Colonic mucosa (tissue), 4 donors: Measurements from ENCODE around the gene DLGAP4. TPM values are rescaled to one million over a fixed set of nuclear protein-coding genes. Genes with fewer than 3 reads are reported as not detected.
A peak's percentile ranks its signal among the peaks of the same experiment; 100 is the strongest.
"Not testable (repeated sequence)": the region's sequence is repeated elsewhere in the genome, so short reads cannot be mapped to it uniquely, and the experiment has no call there.

Experiments used
- DNase-seq: peaks from one replicate; pipeline ENCODE4 v3.0.0-alpha.2; 2020
- H3K27ac ChIP-seq: fragments of 200-600 bp; one replicate; pipeline ENCODE4 v1.8.0; 2021
- H3K27me3 ChIP-seq: fragments of 200-600 bp; one replicate; pipeline ENCODE4 v1.8.0; 2021
- H3K36me3 ChIP-seq: fragments of 200-600 bp; one replicate; pipeline ENCODE4 v1.8.0; 2021
- H3K4me1 ChIP-seq: fragments of 200-600 bp; one replicate; pipeline ENCODE4 v1.8.0; 2021; ENCODE audit warnings: mild to moderate bottlenecking
- H3K4me3 ChIP-seq: fragments of 200-600 bp; one replicate; pipeline ENCODE4 v1.8.0; 2021
- H3K9ac ChIP-seq, 2 donors: one replicate each; pipeline ENCODE4 v1.7.0; 2013; ENCODE audit warnings: control low read depth in 2 of 2, low read depth in 2 of 2, low read length in 2 of 2
- H3K9me3 ChIP-seq: fragments of 200-600 bp; one replicate; pipeline ENCODE4 v1.8.0; 2021
- intact Hi-C: fragments of 100-400 bp; cut with DNase I; formaldehyde crosslinking; loops from one replicate; pipeline ENCODE4 v1.14.1; 2022
- total RNA-seq, 2 donors: library from RNA; stranded (reverse); fragmentation: NEBNext Ultra II Directional in 1 of 2; extraction: Animal tissue kit (Norgen Biotek cat#: 25700) in 1 of 2; gene quantifications; one replicate each; pipeline ENCODE4 v1.2.1, GENCODE V29; 2021
- TF ChIP-seq, protein P1 (sequence below): fragments of 200-600 bp; IDR thresholded peaks from one replicate; pipeline ENCODE4 v1.8.0; 2022; ENCODE audit warnings: antibody characterized with exemption, mild to moderate bottlenecking
- donor health status: healthy.
- donor health status: DM: no; HTN: no; CAD: no.
- donor health status: DM: no; HTN: no; CAD: no.

The DLGAP4 gene
- total RNA-seq, 2 donors from 2014 or later, result 43.1 to 48.6 TPM

DNA sequence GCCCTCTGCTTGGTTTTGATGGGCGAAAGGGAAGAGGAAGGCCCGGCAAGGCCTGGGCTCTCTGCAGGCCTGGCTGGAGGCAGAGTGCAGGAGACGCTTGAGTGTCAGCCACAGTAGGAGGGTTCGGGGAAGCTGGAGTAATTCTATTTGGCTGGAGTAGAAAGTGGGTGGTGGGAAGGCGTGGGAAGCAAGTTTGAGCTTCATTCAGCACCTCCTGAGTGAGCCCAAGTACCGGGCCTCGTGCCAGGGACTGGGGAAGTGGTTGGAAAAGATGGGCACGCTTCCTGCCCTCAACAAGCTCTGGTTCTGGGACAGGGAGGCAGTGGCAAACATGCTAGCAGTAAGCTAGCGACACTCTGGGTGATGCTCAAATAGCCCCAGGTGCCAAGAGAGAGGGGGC lies 72.5 kb downstream of the DLGAP4 start:
- no peak for DNase-seq
- Histone ChIP-seq H3K4me3 (no peak overlapping the region), H3K27ac (no peak overlapping the region), H3K36me3 (no peaks in the 10 kb centered on the region), H3K9me3 (no peaks in the 10 kb centered on the region), H3K27me3 (no peaks in the 10 kb centered on the region), H3K4me1 (no peaks in the 10 kb centered on the region), H3K9ac (no peak overlapping the region)
- TF ChIP-seq, protein P1, sequence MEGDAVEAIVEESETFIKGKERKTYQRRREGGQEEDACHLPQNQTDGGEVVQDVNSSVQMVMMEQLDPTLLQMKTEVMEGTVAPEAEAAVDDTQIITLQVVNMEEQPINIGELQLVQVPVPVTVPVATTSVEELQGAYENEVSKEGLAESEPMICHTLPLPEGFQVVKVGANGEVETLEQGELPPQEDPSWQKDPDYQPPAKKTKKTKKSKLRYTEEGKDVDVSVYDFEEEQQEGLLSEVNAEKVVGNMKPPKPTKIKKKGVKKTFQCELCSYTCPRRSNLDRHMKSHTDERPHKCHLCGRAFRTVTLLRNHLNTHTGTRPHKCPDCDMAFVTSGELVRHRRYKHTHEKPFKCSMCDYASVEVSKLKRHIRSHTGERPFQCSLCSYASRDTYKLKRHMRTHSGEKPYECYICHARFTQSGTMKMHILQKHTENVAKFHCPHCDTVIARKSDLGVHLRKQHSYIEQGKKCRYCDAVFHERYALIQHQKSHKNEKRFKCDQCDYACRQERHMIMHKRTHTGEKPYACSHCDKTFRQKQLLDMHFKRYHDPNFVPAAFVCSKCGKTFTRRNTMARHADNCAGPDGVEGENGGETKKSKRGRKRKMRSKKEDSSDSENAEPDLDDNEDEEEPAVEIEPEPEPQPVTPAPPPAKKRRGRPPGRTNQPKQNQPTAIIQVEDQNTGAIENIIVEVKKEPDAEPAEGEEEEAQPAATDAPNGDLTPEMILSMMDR, result no peak
- intact Hi-C loops, result no loop called here

DNA sequence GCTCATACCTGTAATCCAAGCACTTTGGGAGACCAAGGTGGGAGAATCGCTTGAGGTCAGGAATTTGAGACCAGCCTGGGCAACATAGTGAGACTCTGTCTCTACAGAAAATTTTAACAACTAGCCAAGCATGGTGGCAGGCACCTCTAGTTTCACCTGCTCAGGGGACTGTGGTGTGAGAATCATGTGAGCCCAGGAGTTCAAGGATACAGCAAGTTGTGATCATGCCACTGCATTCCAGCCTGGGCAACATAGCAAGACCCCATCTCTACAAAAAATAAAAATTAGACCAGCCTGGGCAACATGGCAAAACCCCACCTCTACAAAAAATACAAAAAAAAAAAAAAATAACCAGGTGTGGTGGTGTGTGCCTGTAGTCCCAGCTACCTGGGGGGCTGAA lies 73.8 kb downstream of the DLGAP4 start:
- H3K27me3 ChIP-seq, H3K4me1 ChIP-seq, H3K9me3 ChIP-seq, H3K9ac ChIP-seq, DNase-seq, H3K36me3 ChIP-seq, intact Hi-C loops, H3K27ac ChIP-seq, H3K4me3 ChIP-seq: not testable (repeated sequence)

DNA sequence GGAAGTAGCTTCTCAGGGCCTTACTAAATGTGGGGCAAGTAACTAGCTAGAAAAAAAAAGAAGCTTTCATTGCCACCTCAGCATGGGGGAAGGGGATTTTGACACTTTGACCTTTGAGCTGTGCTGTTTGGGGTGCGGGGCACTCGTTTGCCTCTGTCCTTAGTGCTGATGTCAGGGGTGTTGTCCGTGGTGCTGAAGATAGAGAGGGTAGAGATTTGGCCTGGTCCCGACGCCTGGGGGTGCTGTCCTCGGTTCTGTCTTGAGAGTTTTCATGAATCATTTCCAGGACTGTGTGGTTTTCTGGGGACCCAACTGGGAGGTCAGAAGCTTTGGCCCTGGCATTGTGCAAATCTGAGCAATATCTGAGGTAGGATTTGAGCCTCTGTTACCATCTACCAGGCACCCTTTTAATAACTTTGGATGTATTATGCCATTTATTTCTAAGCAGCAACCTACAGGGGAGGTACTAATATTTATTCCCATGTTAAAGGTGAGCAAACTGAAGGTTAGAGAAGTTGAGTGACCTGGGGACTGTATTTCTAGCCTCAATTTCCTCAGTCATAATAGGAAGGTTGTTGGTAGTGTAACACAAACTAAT lies 78.0 kb downstream of the DLGAP4 start:
- H3K4me1 ChIP-seq, result no peaks in the 10 kb centered on the region
- no peak overlapping the region for H3K27ac ChIP-seq
- TF ChIP-seq, protein P1, result no peak
- no peak overlapping the region for H3K9ac ChIP-seq
- DNase-seq, result peak; percentile 29
- H3K36me3 ChIP-seq, result no peaks in the 10 kb centered on the region
- intact Hi-C loops, result no loop called here
- H3K9me3 ChIP-seq, result no peaks in the 10 kb centered on the region
- no peak overlapping the region for H3K4me3 ChIP-seq
- no peaks in the 10 kb centered on the region for H3K27me3 ChIP-seq

DNA sequence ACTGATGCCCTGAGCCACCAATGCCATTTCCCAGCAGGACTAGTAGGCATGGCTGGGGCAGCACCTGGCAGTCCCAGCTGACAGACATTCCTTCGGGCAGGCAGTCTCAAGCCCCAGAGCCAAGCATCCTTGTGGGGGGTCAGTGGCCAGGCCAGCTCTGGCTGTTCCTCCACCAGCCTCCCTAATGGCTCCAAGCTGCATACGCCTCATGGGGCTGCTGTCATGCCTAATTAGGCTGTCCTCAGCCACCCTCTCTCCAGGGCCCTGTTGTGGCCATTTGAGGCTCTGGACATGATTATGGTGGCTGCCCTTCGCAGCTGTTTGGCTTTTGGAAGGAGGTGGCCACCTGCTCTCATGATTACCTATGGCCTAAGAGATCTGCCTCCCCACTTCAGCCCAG lies 79.4 kb downstream of the DLGAP4 start:
- Histone ChIP-seq H3K4me3 (no peak overlapping the region), H3K4me1 (no peaks in the 10 kb centered on the region), H3K36me3 (no peaks in the 10 kb centered on the region), H3K9ac (no peak overlapping the region), H3K9me3 (no peaks in the 10 kb centered on the region), H3K27me3 (no peaks in the 10 kb centered on the region), H3K27ac (no peak overlapping the region)
- intact Hi-C loops, result no loop called here
- DNase-seq, result no peak
- TF ChIP-seq, protein P1, result no peak

DNA sequence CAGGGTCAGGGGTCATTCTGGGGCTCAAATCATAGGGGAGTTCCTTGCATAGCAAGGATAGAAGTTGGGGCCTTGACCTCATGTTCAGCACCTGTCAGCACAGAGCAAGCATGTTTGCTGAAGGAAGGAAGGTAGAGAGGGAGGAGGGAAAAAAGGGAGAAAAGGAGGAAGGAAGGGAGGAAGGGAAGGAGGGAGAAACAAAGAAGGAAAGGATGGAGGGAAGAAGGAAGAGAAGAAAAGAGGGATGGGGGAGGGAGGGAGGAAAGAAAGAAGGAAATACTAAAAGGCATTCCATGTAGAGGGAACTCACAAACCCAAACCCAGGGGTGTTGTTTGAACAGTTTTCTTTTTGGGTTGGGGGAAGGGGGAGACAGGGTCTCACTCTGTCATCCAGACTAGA lies 80.1 kb downstream of the DLGAP4 start:
- TF ChIP-seq, protein P1, result no peak

DNA sequence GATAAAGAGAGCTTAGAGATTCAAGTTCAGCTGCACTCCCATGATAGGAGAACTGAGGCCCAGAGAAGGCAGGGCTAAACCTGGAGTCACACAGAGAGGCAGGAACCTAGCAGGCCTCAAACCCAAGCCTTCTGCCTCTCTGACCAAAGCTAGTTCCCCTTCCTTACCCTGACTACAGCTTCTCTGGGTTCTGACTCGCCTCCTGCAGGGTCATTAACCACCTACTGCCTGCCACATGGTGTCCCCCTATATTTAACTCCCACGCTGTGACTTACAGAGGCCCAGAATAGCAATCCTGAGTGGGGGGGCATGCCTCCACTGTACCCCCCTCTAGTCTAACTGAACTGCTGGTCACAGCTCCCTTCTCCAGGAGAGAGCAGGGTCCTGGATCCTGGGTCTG lies 84.1 kb downstream of the DLGAP4 start:
- H3K36me3 ChIP-seq, result no peaks in the 10 kb centered on the region
- no peak overlapping the region for H3K27ac ChIP-seq
- intact Hi-C loops, result no loop called here
- H3K4me3 ChIP-seq, result no peak overlapping the region
- H3K4me1 ChIP-seq, result no peaks in the 10 kb centered on the region
- no peak overlapping the region for H3K9ac ChIP-seq
- no peaks in the 10 kb centered on the region for H3K9me3 ChIP-seq
- TF ChIP-seq, protein P1, result no peak
- DNase-seq, result no peak
- no peaks in the 10 kb centered on the region for H3K27me3 ChIP-seq

More for the DNA sequence above, 80.1 kb downstream of the DLGAP4 start:
- intact Hi-C loops, result no loop called here
- H3K4me1 ChIP-seq, result no peaks in the 10 kb centered on the region
- H3K36me3 ChIP-seq, result no peaks in the 10 kb centered on the region
- no peak overlapping the region for H3K27ac ChIP-seq
- H3K4me3 ChIP-seq, result no peak overlapping the region
- DNase-seq, result no peak
- H3K27me3 ChIP-seq, result no peaks in the 10 kb centered on the region
- no peaks in the 10 kb centered on the region for H3K9me3 ChIP-seq
- no peak overlapping the region for H3K9ac ChIP-seq
